Measurements from ENCODE around the gene RTN4RL2.

Gene RTN4RL2

DNA sequence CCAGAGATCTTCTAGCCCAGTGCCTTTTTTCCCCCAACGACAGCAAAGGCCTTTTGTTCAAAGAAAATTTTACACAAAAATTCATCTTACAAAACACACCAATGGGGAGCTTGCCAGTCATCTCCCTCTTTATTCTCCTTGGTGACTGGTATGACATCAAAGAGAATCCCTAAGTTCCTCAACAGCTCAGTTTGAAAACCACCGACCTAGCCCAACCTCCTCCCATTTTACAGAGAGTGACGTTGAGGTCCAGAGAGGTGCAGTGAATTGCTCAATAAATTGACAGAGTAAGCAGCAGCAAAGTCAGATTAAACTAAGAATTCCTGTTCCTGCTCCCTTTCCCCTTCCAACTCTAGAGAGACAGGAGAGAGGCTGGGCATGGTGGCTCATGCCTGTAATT is 41.2 kb upstream of the RTN4RL2 start:
- H3K4me3 ChIP-seq (ENCODE audit: control insufficient read depth, low read depth, low read length) = no peak overlapping the region
- TF ChIP-seq, protein P1, sequence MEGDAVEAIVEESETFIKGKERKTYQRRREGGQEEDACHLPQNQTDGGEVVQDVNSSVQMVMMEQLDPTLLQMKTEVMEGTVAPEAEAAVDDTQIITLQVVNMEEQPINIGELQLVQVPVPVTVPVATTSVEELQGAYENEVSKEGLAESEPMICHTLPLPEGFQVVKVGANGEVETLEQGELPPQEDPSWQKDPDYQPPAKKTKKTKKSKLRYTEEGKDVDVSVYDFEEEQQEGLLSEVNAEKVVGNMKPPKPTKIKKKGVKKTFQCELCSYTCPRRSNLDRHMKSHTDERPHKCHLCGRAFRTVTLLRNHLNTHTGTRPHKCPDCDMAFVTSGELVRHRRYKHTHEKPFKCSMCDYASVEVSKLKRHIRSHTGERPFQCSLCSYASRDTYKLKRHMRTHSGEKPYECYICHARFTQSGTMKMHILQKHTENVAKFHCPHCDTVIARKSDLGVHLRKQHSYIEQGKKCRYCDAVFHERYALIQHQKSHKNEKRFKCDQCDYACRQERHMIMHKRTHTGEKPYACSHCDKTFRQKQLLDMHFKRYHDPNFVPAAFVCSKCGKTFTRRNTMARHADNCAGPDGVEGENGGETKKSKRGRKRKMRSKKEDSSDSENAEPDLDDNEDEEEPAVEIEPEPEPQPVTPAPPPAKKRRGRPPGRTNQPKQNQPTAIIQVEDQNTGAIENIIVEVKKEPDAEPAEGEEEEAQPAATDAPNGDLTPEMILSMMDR (conservative IDR thresholded peaks at IDR 0.05; ENCODE audit: control insufficient read depth, insufficient read depth, low read depth, low read length) = no peak
- no peak for DNase-seq (ENCODE audit: low read depth)

DNA sequence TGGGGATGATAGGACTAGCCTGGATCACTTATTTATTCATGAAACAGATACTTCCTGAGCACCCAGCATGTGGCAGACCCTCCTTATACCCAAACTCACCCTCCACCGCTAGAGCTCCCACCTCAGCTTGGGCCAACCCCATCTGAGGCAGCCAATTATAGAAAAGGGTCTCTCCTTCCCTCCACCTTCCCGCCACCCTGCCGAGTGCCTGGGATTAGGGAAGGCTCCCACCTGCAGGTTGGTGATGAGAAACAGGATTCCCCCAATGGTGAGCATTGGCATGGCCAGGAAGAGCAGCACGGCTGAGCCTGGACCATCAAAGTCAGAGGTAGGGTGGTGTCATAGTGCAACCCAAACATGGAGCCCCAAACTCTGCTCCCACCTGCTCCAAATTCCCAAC is 39.3 kb upstream of the RTN4RL2 start:
- H3K4me3 ChIP-seq (ENCODE audit: control insufficient read depth, low read depth, low read length) = no peak overlapping the region
- TF ChIP-seq, protein P1 (conservative IDR thresholded peaks at IDR 0.05; ENCODE audit: control insufficient read depth, insufficient read depth, low read depth, low read length) = no peak
- DNase-seq (ENCODE audit: low read depth) = no peak

DNA sequence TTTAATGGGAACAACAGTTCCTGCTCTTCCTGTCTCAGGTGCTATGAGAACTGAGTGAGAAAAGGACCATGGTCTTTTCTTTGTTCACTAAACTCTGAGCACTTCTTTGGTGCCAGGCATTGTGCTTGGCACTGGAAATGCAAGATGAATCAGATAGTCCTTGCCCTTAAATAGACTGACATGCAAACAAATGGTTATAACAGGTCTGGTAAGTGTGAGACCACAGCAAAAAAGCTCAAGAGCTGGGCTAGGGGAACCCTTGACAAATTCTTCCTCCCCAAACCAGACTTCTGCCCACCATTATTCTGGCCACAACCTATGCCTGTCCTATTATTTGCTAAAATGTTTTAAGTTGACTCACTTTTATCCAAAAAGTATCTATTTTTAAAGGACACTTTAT is 38.5 kb upstream of the RTN4RL2 start:
- no peak for DNase-seq (ENCODE audit: low read depth)
- TF ChIP-seq, protein P1 (conservative IDR thresholded peaks at IDR 0.05; ENCODE audit: control insufficient read depth, insufficient read depth, low read depth, low read length) = no peak

GRCh38 chr11:57422669-57423068 is 37.7 kb upstream of the RTN4RL2 start:
- no peak overlapping the region for H3K4me3 ChIP-seq (ENCODE audit: control insufficient read depth, low read depth, low read length)
- TF ChIP-seq, protein P1 (conservative IDR thresholded peaks at IDR 0.05; ENCODE audit: control insufficient read depth, insufficient read depth, low read depth, low read length) = no peak
- no peak for DNase-seq (ENCODE audit: low read depth)

More for the DNA sequence above, 38.5 kb upstream of the RTN4RL2 start:
- no peak overlapping the region for H3K4me3 ChIP-seq (ENCODE audit: control insufficient read depth, low read depth, low read length)

GRCh38 chr11:57424137-57424791 is 36.1 kb upstream of the RTN4RL2 start:
- peak overlapping the region; percentile 49 for H3K4me3 ChIP-seq (ENCODE audit: control insufficient read depth, low read depth, low read length)
- TF ChIP-seq, protein P1 (conservative IDR thresholded peaks at IDR 0.05; ENCODE audit: control insufficient read depth, insufficient read depth, low read depth, low read length) = no peak
- no peak for DNase-seq (ENCODE audit: low read depth)

GRCh38 chr11:57424792-57425564 is 35.4 kb upstream of the RTN4RL2 start:
- peak; percentile 95 for DNase-seq (ENCODE audit: low read depth)
- TF ChIP-seq, protein P1 (conservative IDR thresholded peaks at IDR 0.05; ENCODE audit: control insufficient read depth, insufficient read depth, low read depth, low read length) = no peak
- peak overlapping the region; percentile 49 for H3K4me3 ChIP-seq (ENCODE audit: control insufficient read depth, low read depth, low read length)

Data from fibroblast of mammary gland (primary cell).